Measurements from ENCODE around the gene EPYC.

EPYC gene, protein sequence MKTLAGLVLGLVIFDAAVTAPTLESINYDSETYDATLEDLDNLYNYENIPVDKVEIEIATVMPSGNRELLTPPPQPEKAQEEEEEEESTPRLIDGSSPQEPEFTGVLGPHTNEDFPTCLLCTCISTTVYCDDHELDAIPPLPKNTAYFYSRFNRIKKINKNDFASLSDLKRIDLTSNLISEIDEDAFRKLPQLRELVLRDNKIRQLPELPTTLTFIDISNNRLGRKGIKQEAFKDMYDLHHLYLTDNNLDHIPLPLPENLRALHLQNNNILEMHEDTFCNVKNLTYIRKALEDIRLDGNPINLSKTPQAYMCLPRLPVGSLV

GRCh38 chr12:91004872-91005271 lies at the start of gene EPYC:
Gene EPYC, minus strand, starts transcription at chr12:91004972. Its CDS starts 2,407 bp downstream, at chr12:91002565.
- no peak for DNase-seq

- DNase-seq: no peak
These were observed 49.4 kb upstream of the EPYC start for GRCh38 chr12:91053951-91054715.

DNA sequence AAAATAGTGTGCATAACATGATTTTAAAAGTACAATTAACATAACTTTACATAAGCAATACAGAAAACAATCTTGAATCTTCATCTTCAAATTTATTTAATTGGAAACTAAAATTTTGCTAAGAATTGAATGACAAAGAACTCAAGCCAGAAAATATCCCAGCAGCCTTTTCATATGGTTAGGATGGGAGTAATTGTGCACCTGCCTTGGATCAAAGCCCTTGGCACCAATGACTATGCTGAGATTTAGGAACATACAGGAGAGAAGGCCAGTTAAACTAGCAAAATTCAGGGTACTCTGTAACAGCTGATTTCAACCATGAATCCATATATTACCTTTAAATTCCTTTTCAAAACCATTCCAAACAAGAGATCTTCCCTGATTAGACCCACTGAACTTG lies 47.3 kb upstream of the EPYC start:
- DNase-seq: no peak

GRCh38 chr12:91044586-91044985 lies 39.8 kb upstream of the EPYC start:
- DNase-seq: no peak

DNA sequence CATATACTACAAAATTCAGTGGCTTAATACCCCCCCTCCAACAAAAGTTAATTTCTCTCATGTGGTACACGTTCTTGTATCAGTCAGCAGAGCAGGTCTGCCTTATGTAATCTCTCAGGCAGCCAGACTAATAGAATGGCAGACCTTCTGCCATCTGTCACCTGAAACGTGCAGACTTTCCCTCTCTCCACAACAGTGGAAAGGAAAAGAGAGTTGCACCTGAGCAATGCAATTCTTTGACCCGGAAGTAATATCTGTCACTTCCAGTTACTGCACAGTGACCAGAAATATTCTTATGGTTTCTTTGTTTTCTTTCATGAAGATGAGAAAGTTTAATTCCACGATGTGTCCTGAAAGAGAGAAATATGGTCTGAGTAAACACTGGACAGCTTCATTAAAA lies 38.6 kb upstream of the EPYC start:
- no peak for DNase-seq

GRCh38 chr12:91040096-91040755 lies 35.5 kb upstream of the EPYC start:
- DNase-seq: no peak

DNA sequence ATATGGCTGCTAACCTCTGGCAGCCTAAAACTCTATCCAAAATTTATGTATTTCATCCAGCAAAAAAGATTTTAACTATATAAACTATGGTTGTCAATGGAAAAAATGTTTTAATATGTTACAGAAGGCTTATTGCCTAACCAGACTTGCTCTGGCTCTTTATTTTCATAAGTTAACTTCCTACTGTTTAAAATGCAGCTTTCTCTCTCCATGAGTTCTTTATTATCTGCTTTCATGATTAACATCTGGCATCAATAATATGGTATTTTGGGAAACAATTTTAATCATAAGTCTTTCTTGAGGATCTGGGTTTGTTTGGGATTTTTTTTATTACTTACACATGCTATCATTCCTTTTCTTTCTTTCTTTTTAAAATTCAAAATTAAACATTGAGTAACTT lies 32.5 kb upstream of the EPYC start:
- DNase-seq: no peak

- no peak for DNase-seq
These were observed 28.5 kb upstream of the EPYC start for GRCh38 chr12:91033251-91033650.

- DNase-seq: no peak
These were observed 18.7 kb upstream of the EPYC start for GRCh38 chr12:91023326-91024004.

DNA sequence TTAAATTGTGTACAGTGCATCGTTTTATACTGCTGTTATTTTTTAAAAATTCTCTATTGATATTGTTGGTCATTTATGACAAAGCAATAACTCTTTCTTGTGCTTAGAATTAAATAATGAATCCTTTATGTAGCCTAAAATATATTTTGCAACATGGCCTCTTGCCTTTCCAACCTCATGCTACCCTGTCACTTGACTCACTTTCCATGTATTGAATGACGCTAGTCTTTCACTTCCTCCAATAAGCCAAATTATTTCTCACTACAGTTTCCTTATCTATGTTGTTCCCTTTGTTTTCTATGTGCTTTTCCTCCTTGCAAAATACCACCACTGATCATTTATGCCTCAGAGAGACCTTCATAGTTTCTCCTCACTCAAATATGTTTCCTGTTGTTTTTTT lies 16.3 kb upstream of the EPYC start:
- no peak for DNase-seq

DNA sequence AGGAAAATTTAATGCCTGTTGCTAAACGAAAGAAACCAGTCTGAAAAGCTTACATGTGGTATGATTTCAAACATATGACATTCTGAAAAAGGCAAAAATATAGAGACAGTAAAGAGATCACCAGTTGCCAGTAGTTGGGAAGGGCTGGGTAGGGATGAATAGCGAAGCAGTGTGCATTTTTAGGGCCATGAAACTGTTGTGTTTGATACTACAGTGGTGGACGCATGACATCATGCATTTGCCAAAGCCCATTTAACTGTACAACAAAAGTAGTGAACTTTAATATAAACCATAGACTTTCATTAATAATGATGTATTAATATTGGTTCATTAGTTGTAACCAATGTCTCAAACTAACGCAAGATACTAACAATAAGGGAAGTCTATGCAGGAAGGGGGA lies 14.7 kb upstream of the EPYC start:
- no peak for DNase-seq

DNA sequence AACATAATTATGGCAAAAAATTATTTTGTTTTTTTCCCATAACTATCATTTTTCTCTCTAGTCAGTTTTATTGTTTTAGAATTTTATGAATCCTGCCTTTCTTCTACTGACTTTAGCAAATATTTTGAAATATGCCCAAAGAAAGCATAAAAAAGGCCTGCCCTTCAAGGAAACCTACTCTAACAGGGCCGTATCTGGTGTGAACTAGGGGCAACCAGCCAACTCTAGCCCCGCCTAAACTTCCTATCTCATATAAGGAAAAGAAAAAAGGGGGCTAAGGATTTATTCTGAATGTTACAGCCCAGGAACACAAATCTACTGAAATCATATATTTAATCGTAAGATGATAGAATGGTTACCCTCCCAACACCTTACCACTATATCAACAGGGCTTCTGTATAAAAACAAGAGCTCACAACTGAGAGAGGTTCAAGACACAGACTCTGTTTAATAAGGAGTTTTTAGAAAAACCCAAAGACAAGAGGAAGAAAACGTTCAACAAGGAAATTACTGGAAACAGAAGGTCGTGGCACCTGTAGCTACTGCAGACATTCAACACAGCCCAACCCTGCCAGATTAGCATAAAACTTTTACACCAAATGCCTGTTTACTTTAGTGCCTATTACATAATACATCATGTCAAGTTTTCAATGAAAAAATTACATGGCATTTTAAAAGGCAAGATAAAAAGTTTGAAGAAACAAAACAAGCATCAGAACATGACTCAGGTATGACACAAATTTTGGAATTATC lies 12.9 kb upstream of the EPYC start:
- DNase-seq: no peak

GRCh38 chr12:91017043-91017442 lies 12.3 kb upstream of the EPYC start:
- no peak for DNase-seq

DNA sequence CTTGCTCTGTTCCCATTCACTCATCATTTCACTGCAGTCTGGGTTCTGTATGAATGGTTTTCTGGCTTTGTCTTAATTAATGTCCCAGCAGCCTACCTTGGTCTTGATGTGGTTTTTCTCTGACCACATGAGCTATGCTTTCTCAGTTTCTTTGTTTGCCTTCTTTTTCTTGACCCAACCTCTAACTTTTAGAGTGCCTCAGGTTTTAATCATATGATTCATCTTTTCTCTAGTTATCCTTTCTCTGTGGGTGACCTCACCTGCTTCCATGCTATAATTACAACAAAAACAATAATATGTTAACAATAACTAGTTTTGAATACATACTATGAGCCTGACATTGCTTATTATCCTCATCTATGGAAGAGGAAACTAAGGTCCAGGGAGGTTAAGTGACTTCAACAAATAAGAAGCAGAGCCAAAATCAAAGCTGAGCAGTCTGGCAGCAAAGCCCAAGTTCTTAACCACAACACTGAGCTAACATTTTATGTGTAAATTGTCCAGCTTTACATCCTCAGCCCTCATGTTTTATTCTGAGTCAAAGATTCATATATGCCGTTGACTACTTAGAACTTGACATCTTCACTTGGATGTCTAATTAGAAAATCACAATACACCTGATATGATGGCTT lies 4.7 kb upstream of the EPYC start:
- no peak for DNase-seq

DNA sequence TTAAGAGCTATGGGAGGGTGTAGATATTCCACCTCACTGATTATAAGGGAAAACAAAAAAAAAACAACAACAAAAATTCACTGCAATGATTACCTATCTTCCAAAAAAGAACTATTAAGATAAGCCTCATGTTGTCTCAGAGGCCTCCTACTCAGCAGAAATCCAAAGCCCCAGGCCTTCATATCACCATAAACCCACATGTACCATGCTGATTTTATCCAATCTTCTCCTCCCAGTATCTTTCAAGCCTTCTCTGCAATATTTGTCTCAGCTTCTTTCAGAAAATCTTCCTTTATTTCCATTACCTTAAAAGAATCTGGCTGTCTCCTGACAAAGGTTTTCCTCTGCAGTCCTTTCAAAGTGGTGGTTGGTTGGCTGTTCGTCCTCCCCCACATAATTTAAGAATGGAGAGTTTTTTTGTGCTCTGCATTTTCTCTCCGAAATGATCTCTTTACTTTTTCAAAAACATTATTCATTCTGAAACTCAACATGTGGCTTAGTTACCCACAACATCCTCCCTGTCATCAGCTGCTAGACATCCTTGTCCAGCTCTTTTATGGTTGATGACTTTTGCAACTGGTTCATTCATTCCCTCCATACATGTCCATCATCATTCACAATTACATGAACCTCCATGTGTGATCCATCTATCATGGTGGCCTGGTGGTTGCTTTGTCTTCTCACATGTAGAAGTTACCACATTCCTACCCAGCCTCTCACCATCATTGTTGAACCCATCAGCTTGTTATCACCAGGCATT lies 2.9 kb upstream of the EPYC start:
- DNase-seq: no peak

DNA sequence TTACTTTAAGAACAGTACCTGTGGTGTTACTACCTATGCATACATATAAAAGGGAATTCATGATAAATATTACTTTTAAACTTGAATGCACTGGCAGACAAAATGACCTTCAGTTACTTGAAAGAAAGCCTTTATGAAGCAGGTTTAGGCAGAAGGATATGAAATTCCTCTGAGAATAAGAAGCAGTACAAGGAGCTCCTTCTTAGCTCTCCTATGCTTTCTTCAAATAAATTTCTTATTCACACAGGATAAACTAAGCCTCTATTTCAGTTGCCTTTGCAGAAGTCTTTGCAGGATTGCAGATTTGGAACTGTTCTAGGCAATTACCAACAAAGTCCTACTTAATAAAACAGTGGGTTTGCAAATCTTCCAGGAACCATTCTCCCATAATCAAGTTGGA lies 1.0 kb downstream of the EPYC start:
- DNase-seq: no peak

GRCh38 chr12:91001306-91001705 lies 3.5 kb downstream of the EPYC start:
- DNase-seq: no peak

DNA sequence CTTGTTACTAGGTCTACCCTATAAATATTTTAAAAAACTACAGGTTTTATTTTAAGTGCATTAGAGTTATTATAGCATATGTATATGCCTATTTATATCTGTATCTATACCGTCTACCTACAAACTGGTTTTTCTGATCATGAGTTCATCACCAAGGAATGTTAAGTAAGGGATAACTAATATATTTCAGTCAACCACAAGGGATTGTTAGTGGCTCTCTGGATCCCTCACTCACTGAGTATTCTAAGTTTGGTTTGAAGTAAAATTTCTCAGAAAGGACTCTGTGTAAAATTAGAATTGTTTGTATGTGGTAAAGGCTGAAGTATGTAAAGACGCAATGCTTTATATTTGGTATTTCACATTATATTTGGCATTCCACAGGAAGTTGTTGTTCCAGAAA lies 4.8 kb downstream of the EPYC start:
- no peak for DNase-seq

DNA sequence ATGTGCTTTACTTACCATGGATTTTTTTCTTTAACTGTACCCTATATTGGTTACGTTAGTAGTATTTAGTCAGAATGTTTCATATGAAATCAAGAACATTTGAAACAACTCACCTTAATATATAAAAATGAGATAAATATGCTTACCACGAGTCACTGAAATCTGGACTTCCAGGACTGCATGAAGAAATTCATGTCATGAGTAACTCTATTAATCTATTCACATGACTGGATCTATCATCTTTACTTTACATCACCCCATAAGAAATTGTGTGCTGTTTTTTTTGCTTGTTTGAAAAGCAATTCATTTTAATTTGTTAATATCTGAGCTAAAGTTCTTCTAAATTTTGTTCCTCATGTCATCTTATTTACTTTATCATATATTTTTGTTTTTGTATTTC lies 5.2 kb downstream of the EPYC start:
- no peak for DNase-seq

DNA sequence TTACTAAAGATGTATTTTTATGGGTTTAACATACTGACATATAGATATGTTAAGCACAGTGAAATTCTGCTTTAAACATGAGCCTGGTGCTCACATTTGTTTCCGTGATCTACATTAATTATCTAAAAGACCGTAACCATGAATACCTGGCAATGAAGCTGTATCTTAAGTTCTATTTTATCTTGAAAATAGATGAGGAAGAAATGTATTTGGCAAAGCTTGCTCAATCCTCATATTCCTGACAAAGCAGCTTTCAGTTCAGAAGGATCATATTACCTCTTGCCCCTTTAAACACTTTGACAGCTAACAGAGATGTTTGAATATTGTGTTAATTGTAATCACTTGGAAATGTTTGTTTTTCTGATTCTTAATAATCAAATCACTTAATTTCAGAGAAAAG lies 9.8 kb downstream of the EPYC start:
- DNase-seq: no peak

DNA sequence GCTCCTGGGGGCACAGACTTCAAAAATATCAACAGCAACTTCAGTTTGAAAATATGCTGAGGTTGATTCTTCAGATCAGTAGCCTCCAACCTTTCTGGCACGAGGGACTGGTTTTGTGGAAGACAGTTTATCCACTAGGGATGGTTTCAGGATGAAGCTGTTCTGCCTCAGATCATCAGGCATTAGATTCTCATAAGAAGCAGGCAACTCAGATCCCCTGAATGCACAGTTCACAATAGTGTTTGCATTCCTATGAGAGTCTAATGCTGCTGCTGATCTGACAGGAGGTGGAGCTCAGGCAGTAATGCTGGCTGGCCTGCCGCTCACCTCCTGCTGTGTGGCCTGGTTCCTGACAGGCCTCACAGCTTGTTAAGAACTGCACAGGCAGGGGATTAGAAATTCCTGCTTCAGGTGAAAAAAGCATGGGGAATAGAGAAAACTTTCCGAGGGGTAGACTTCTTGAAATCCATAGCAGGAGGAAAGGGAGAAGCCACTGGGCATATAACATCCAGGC lies 12.8 kb downstream of the EPYC start:
- DNase-seq: no peak
